BJ (cell line): ENCODE measurements around the gene RAB6C. TPM values are rescaled to one million over a fixed set of nuclear protein-coding genes. Genes with fewer than 3 reads are reported as not detected.
"Not testable (repeated sequence)": the region's sequence is repeated elsewhere in the genome, so short reads cannot be mapped to it uniquely, and the experiment has no call there.

ENCODE experiments used
- CTCF ChIA-PET: fragments of 350-600 bp; formaldehyde crosslinking; extraction: SDS; loops from one replicate; lab custom pipeline; 2021; ENCODE audit warnings: antibody characterized with exemption, inconsistent platforms; lab: Yijun Ruan, JAX
- POLR2A ChIA-PET: fragments of 300-600 bp; sonication (Branson Sonifier 250); formaldehyde crosslinking; extraction: SDS; loops from one replicate; lab custom pipeline; 2021; ENCODE audit warnings: antibody characterized with exemption; lab: Charles Lee
- DNase-seq: peaks from one replicate; pipeline ENCODE4 v3.0.0-alpha.2; 2011; ENCODE audit warnings: low read depth
- H3K27me3 ChIP-seq: 2 replicates; pipeline ENCODE4 v1.6.0; 2011; ENCODE audit warnings: low read length; ENCODE audit not compliant: control insufficient read depth, insufficient read depth
- H3K36me3 ChIP-seq: 2 replicates; pipeline ENCODE4 v1.5.1; 2011; ENCODE audit warnings: low read length; ENCODE audit not compliant: control insufficient read depth, insufficient read depth
- H3K4me3 ChIP-seq: 2 replicates; pipeline ENCODE4 v1.5.1; 2011; ENCODE audit warnings: low read depth, mild to moderate bottlenecking, control low read depth, low read length
- CTCF ChIP-seq: IDR thresholded peaks from 2 replicates; pipeline ENCODE4 v1.5.1; 2011; ENCODE audit warnings: low read depth, mild to moderate bottlenecking, control low read depth, inconsistent platforms, low read length, moderate library complexity; ENCODE audit not compliant: insufficient read depth
- polyA plus RNA-seq: library from polyadenylated mRNA; depleted of rRNA; stranded (reverse); fragments of >200 nt; gene quantifications from 2 replicates; pipeline ENCODE4 v1.2.3, GENCODE V29; 2011

Gene RAB6C
- polyA plus RNA-seq, 1 experiment, result not detected

DNA sequence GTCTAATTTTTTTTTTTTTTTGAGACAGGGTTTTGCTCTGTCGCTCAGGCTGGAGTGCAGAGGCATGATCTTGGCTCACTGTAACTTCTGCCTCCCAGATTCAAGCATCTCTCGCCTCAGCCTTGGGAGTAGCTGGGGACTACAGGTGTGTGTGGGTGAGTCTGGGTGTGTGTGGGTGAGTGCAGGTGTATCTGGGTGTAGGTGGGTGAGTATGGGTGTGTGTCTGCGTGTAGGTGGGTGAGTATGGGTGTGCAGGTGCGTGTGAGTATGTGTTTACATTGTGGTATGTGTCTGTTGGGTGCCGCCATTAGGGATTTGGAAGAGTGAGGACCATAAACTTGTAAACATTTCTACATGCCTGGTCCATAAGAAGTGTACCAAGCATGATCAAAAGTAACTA lies 1.5 kb upstream of the RAB6C start:
- no peaks in the 10 kb centered on the region for H3K36me3 ChIP-seq
- no peak for TF ChIP-seq CTCF
- no peak overlapping the region for H3K4me3 ChIP-seq
- CTCF ChIA-PET, result no interaction called here
- POLR2A ChIA-PET, result no interaction called here
- no peak for DNase-seq
- H3K27me3 ChIP-seq, result no peaks in the 10 kb centered on the region

DNA sequence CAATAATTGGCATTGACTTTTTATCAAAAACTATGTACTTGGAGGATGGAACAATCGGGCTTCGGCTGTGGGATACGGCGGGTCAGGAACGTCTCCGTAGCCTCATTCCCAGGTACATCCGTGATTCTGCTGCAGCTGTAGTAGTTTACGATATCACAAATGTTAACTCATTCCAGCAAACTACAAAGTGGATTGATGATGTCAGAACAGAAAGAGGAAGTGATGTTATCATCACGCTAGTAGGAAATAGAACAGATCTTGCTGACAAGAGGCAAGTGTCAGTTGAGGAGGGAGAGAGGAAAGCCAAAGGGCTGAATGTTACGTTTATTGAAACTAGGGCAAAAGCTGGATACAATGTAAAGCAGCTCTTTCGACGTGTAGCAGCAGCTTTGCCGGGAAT lies 780 bp downstream of the RAB6C start:
- CTCF ChIA-PET, DNase-seq, H3K4me3 ChIP-seq, H3K27me3 ChIP-seq, H3K36me3 ChIP-seq, POLR2A ChIA-PET: not testable (repeated sequence)

GRCh38 chr2:129981689-129982088 lies 2.2 kb downstream of the RAB6C start:
- DNase-seq, CTCF ChIA-PET, POLR2A ChIA-PET, H3K4me3 ChIP-seq, H3K27me3 ChIP-seq, H3K36me3 ChIP-seq: not testable (repeated sequence)

GRCh38 chr2:129984426-129984825 lies 5.0 kb downstream of the RAB6C start:
- Histone ChIP-seq H3K4me3 (no peak overlapping the region), H3K36me3 (no peaks in the 10 kb centered on the region), H3K27me3 (no peaks in the 10 kb centered on the region)
- DNase-seq, result no peak
- POLR2A ChIA-PET, result no interaction called here
- CTCF ChIA-PET, result no interaction called here
- TF ChIP-seq CTCF, result no peak

- POLR2A ChIA-PET, H3K27me3 ChIP-seq, H3K36me3 ChIP-seq, DNase-seq, CTCF ChIA-PET, H3K4me3 ChIP-seq: not testable (repeated sequence)
Observed at GRCh38 chr2:129992415-129993006, 13.0 kb downstream of the RAB6C start.

- CTCF ChIA-PET, DNase-seq, H3K36me3 ChIP-seq, POLR2A ChIA-PET, H3K4me3 ChIP-seq, H3K27me3 ChIP-seq: not testable (repeated sequence)
Observed at GRCh38 chr2:129993151-129993550, 13.7 kb downstream of the RAB6C start.

DNA sequence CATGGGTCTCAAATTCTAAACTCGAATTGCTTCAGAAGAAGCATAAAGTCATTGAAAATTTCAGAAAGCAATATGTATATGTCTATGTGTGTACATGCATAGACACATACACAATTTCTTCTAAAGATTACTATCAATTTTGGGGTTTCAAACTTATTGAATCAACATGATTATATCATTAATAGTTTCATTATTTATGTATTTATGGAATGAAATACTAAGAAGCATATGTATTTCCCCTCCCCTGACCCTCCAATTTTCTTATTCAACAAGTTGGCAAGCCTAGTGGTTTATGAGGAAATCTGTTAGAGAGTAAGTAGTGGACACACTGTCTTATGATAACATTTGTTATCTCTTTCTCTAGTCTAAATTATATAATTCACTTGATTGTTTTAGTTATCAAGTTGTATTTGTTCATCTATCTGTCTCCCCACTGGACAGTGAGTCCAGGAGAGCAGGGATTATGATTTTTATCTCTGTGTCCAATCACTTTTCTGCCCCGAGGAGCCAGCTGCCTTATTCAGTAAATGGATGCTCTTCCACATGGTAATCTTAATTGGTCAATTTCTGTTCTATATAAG lies 17.3 kb downstream of the RAB6C start:
- H3K4me3 ChIP-seq, H3K27me3 ChIP-seq, CTCF ChIA-PET, H3K36me3 ChIP-seq, POLR2A ChIA-PET, DNase-seq: not testable (repeated sequence)

GRCh38 chr2:129998771-129999170 lies 19.3 kb downstream of the RAB6C start:
- DNase-seq, CTCF ChIA-PET, H3K36me3 ChIP-seq, H3K4me3 ChIP-seq, H3K27me3 ChIP-seq, POLR2A ChIA-PET: not testable (repeated sequence)

- DNase-seq, H3K4me3 ChIP-seq, H3K36me3 ChIP-seq, POLR2A ChIA-PET, CTCF ChIA-PET, H3K27me3 ChIP-seq: not testable (repeated sequence)
Observed at GRCh38 chr2:130005862-130006261, 26.4 kb downstream of the RAB6C start.

DNA sequence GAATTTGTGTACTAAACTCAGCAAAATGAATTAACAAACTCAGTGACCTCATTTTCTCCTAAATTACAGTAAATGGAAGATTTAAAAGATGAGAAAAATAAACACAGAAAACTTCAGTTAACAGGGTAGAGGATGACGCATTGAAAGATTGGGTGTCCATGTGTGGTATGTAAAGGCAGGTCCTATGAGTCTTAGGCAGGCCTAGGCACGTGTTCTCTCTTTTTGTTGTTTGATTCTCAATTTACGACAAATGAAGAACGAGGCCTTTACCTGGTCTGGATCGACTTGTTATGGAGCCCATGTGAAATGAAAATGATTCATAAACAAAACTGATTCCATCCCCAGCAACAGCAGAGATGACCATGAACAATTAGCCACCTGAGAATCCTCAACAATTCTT lies 37.2 kb downstream of the RAB6C start:
- DNase-seq, H3K36me3 ChIP-seq, POLR2A ChIA-PET, H3K4me3 ChIP-seq, CTCF ChIA-PET, H3K27me3 ChIP-seq: not testable (repeated sequence)
